HG02798 (cell line): ENCODE results near the gene MAD1L1.
"Not testable (repeated sequence)": the region's sequence is repeated elsewhere in the genome, so short reads cannot be mapped to it uniquely, and the experiment has no call there.

ENCODE experiments used
- ATAC-seq: cut with Tn5 transposase; IDR thresholded peaks from one replicate; pipeline ENCODE4 v1.9.1; 2021; ENCODE audit warnings: mild to moderate bottlenecking; ENCODE audit not compliant: unreplicated experiment, poor library complexity

The MAD1L1 gene

GRCh38 chr7:2080060-2080387, 152.7 kb downstream of the MAD1L1 start:
- no peak for ATAC-seq

GRCh38 chr7:2079332-2080059, 153.2 kb downstream of the MAD1L1 start:
- no peak for ATAC-seq

GRCh38 chr7:2078899-2079298, 153.8 kb downstream of the MAD1L1 start:
- ATAC-seq, result no peak

DNA sequence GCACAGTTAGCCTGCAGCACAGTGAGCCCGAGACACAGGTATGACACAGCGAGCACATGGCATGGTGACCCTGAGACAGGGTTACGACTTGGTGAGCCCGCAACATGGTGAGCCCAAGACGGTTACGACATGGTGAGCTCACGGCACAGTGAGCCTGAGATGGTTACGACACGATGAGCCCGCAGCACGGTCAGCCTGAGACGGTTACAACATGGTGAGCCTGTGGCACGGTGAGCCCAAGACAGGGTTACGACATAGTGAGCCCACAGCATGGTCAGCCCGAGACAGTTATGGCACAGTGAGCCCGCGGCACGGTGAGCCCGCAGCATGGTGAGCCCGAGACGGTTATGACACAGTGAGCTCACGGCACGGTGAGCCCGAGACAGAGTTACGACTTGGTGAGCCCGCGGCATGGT, 156.1 kb downstream of the MAD1L1 start:
- no peak for ATAC-seq

DNA sequence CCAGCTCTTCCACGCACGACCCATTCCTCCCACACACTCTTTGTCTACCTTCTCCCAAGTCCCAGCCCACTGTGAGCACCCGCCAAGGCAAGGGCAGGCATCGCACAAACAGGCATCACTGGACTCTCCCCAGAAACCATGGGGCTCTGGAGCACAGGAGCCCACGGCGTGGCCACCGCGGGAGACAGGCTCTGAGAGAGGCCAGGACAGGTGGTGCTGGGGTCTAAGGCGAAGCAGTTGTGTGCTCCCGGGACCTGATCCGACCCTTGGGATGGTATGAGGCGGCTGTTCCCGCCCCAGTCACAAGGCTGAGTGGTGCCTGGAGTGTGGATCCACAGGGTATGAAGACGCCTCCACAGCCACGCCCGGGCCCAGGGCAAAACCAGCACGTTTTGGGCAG, 156.9 kb downstream of the MAD1L1 start:
- ATAC-seq, result no peak

- ATAC-seq, result no peak
These were observed 158.1 kb downstream of the MAD1L1 start for GRCh38 chr7:2074691-2075090.

DNA sequence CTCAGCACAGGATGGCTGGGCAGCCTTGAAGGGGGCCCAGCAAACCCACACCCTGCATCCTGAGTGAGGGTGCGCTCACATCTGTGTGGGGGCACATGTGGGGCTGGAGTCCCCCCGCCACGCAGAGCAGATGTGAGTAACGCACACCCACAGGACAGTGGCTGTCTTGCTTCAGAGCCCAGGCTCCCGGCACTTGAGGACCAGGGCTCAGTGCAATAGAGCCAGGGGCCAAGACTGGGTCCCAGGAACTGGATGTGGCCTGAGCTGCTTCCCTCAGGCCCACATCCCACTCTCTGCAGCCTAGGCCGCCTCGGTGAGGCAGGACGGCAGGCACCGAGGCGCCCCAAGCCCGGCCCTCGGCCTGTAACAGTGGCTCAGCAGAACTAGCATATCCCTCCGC, 159.9 kb downstream of the MAD1L1 start:
- no peak for ATAC-seq

GRCh38 chr7:2072042-2072441, 160.7 kb downstream of the MAD1L1 start:
- peak; percentile 86 for ATAC-seq

- no peak for ATAC-seq
These were observed 161.5 kb downstream of the MAD1L1 start for GRCh38 chr7:2071133-2071832.

DNA sequence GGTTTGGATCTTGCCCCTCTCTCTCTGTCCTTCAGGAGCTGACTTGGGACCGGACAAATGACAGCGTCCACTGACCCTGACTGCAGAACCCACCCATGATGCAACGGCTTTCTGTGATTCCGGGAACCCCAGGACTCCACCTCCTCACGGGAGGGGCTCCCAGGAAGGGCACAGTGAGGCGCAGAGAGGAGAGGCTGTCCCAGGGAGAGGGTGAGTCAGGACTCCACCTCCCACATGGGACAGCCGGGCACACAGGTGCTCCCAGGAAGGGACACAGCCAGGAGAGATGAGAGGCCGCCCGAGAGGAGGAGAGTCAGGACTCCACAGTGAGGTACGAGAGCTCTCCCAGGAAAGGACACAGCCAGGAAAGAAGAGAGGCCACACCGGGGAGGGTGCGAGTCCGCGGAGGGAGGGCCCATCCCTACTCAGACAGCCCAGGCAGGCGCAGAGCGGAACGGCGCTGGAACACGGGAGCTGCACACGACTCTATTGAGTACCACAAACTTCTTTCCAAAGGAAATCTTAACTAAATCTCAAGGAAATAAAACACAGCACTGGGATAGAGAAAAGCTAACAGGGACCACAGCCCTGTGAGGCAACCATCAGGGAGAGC, 162.5 kb downstream of the MAD1L1 start:
- no peak for ATAC-seq

DNA sequence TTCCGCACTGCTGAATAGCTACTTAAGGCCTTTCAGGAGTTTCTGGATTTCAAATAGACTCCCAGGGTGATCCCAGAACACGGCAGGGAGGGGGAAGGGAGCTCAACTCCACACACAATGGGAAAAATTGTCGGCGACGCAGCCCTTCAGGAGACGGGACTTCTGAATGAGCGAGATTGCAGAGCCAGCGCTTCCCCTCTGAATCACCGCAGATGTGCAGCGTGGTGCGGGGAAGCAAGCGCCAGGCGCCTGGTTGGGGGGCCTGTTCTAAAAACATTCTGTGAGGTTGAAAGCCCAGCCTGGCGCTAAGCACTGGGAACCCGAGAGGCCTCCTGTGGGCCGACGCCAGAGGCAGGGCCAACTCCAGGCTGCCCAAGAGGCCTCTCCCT, 163.3 kb downstream of the MAD1L1 start:
- ATAC-seq, result no peak

DNA sequence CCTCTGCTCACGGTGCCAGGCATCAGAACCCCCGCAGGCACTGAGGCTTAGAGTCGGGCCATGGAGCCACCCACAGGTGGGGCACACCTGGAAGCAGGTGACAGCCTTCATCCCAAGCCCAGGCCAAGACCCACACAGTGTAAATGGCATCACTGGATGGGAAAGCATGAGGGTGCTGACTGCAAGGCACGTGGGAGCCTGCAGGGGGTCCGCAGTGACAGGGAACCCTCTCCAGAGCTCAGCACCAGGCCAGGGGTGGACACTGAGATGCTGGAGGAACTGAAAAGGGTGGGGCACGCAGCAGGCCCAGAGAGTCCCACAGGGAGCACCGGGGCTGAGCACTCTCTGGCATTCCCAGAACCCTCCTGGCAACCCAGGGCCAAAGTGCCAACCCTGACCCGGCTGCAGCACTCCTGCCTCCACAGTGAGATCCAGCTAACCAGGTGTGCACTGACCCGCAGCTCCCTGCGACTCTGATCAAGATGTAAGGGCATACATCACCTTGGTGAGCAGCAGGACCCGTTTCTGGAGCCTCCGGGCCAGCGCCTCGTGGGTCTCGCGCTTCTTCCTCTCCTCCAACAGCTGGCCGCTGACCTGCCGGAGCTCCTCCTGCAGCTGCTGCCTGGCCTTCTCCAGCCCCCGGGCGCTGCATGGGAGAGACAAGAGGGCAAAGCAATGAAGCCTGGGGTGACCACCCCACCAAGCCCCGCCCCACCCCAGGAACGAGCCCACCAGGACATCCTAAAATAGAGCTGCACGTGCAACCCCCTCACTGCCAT, 163.9 kb downstream of the MAD1L1 start:
- no peak for ATAC-seq

DNA sequence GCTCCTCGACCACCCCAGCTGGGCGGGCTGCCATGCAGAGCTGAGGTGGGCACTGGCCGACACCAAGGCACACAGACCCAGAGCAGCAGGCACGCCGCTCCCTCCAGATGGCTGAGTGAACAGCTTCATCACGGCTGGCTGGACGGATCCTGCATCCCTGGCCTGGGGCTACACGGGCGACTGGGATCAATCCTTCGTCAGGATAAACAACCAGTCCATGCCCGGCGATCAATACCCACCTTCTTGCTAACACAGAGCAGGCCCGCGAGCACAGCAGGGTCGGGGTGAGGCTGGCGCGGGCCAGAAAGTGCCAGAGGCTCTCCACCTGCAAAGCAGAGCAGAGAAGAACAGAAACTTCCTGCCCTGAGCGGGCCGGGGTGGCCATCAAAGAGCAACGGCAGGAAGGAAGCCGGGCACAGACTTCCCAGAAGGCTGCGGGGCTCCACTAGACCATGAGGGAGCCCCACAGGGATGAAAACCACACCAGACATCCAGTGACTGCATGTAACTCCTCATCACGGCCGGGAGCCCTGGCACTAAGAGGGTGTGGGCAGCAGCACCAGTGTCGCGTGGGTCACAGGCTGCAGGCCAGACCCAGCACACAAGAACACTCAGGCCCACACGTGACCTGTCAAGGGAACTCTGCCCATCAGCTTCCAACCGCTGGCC, 166.4 kb downstream of the MAD1L1 start:
- no peak for ATAC-seq

GRCh38 chr7:2065528-2065927, 167.2 kb downstream of the MAD1L1 start:
- no peak for ATAC-seq

DNA sequence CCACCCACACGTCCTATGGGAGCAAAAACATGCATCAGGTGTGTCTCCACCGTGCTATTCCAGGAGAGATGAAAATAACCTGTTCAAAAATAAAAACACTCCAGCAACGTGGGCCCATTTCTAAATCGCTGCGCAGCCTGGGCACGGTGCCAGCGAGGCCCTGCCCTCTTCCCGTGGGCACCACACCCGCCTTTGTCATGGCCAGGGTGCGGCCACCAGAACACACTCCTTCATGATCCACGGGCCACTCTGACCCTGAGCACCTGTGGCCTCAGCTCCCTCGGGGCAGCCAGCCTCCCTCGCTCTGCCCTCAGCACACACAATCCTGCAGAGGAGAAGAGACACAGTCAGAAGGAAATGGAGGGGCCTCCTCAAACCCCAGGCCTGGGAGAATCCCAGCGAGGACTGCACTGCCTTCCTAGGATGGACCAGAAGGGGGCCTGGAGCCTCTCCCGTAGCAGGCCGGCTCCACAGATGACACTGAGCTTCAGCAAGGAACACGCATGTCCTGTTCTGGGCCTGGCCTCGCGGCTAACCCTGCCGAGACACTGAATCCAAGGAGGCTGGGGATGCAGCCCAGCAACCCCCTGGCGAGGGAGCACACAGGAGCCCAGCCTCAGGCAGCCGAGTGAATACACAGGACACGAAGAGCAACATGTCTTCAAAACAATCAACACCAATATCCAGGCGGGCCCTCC, 169.0 kb downstream of the MAD1L1 start:
- no peak for ATAC-seq

DNA sequence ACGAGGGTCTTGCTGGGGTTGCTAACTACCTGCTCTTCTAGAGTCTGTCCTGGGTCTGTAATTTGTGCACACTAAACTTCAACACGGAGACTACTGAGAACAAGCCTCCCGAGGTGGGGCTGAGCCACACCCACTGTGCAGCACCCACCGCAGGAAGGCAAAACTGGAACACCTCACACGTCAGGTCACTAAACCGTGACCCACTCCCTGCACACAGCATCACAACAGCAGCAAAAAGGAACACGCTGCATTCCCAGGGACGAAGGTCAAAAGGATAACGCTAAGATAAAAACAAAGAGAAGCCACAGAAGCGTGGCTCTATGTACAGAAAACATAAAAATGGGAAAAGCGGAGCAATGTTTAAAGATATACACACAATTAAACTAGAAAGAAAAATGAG, 170.1 kb downstream of the MAD1L1 start:
- ATAC-seq, result no peak

GRCh38 chr7:2060701-2061100, 172.0 kb downstream of the MAD1L1 start:
- ATAC-seq, result no peak

DNA sequence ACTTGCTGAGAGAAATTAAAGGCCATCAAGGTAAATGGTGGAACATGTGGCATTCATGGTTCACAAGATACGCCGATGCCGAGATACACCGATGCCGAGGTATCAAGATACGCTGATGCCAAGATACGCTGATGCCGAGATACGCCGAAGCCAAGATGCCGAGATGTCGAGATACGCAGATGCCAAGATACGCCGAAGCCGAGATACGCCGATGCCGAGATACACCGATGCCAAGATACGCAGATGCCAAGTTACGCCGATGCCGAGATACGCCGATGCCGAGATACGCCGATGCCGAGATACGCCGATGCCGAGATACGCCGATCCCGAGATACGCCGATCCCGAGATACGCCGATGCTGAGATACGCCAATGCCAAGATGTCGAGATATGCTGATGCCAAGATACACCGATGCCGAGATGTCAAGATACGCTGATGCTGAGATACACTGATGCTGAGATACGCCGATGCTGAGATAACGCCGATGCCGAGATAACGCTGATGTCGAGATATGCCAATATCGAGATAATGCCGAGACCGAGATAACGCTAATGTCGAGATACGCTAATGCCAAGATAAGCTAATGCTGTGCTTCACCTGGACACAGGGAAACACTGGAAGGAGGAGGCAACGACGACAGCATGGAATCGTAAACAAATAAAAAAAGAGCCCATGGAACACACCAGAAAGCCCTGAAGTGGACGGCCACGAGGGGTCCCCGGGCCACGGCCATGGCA, 172.6 kb downstream of the MAD1L1 start:
- ATAC-seq, result no peak

DNA sequence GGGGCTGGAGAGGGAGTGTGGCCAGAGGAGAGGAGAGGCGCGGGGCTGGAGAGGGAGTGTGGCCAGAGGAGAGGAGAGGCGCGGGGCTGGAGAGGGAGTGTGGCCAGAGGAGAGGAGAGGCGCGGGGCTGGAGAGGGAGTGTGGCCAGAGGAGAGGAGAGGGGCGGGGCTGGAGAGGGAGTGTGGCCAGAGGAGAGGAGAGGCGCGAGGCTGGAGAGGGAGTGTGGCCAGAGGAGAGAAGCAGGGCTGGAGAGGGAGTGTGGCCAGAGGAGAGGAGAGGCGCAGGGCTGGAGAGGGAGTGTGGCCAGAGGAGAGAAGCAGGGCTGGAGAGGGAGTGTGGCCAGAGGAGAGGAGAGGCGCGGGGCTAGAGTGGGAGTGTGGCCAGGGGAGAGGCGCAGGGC, 174.5 kb downstream of the MAD1L1 start:
- not testable (repeated sequence) for ATAC-seq
